ENCODE data around the gene KRTAP9-2.
"Not testable (repeated sequence)": the region's sequence is repeated elsewhere in the genome, so short reads cannot be mapped to it uniquely, and the experiment has no call there.

GRCh38 chr17:41249637-41250240, 23.3 kb downstream of the KRTAP9-2 start, which contains the start of gene KRTAP9-4:
- TF ChIP-seq POLR2A, CTCF (IDR thresholded peaks at IDR 0.05): not testable (repeated sequence)

Measured in lower leg skin (tissue), 3 donors.